GM23338 (cell line): ENCODE results near the gene RNF2. TPM values are rescaled to one million over a fixed set of nuclear protein-coding genes. Genes with fewer than 3 reads are reported as not detected.

ENCODE experiments used
- ATAC-seq: fragments of 200-7000 bp; cut with Tn5 transposase; 3 replicates; pipeline ENCODE4 v1.9.1; 2020
- DNase-seq: peaks from one replicate; pipeline ENCODE4 v3.0.0-alpha.2; 2015; ENCODE audit warnings: low spot score
- H2AFZ ChIP-seq: fragments of 200-600 bp; sonication (generic); 2 replicates; pipeline ENCODE4 v1.8.0; 2016; ENCODE audit warnings: antibody characterized with exemption, mild to moderate bottlenecking, moderate library complexity
- H3F3A ChIP-seq: fragments of 200-600 bp; sonication (generic); replicated peaks from 2 replicates; pipeline ENCODE4 v1.8.0; 2017; ENCODE audit warnings: antibody characterized with exemption, mixed run types, low read depth
- H3K27ac ChIP-seq: fragments of 200-600 bp; sonication (generic); 2 replicates; pipeline ENCODE4 v1.6.1; 2016; ENCODE audit warnings: low read depth
- H3K27me3 ChIP-seq: fragments of 200-600 bp; sonication (generic); 2 replicates; pipeline ENCODE4 v1.8.0; 2016; ENCODE audit warnings: mild to moderate bottlenecking, mixed run types, moderate library complexity; ENCODE audit not compliant: insufficient read depth
- H3K36me3 ChIP-seq: fragments of 200-600 bp; sonication (generic); 2 replicates; pipeline ENCODE4 v1.8.0; 2016; ENCODE audit warnings: mild to moderate bottlenecking; ENCODE audit not compliant: insufficient read depth
- H3K4me1 ChIP-seq: fragments of 200-600 bp; sonication (generic); 2 replicates; pipeline ENCODE4 v1.8.0; 2016; ENCODE audit warnings: mild to moderate bottlenecking, moderate library complexity; ENCODE audit not compliant: insufficient read depth
- H3K4me2 ChIP-seq: fragments of 200-600 bp; sonication (generic); 2 replicates; pipeline ENCODE4 v1.7.1; 2017; ENCODE audit warnings: mixed run types
- H3K4me3 ChIP-seq: fragments of 200-600 bp; sonication (generic); 2 replicates; pipeline ENCODE4 v1.6.1; 2016; ENCODE audit warnings: mixed run types
- H3K79me2 ChIP-seq: fragments of 200-600 bp; sonication (generic); replicated peaks from 2 replicates; pipeline ENCODE4 v1.8.0; 2017; ENCODE audit warnings: mild to moderate bottlenecking; ENCODE audit not compliant: insufficient read depth
- H3K9me2 ChIP-seq: fragments of 200-600 bp; sonication (generic); 2 replicates; pipeline ENCODE4 v1.8.0; 2017; ENCODE audit not compliant: insufficient read depth
- H4K20me1 ChIP-seq: fragments of 200-600 bp; sonication (generic); replicated peaks from 2 replicates; pipeline ENCODE4 v1.8.0; 2017; ENCODE audit warnings: mild to moderate bottlenecking; ENCODE audit not compliant: insufficient read depth
- H3K27ac Mint-ChIP-seq: 2 replicates; pipeline ENCODE4 v1.8.0; 2020; ENCODE audit warnings: inconsistent platforms, mild to moderate bottlenecking, moderate library complexity, mixed read lengths
- H3K27me3 Mint-ChIP-seq: 3 replicates; pipeline ENCODE4 v1.8.0; 2022; ENCODE audit warnings: low read depth, mild to moderate bottlenecking, moderate library complexity, mixed read lengths, inconsistent platforms; ENCODE audit not compliant: insufficient read depth, poor library complexity
- H3K36me3 Mint-ChIP-seq: 3 replicates; pipeline ENCODE4 v1.8.0; 2021; ENCODE audit warnings: low read depth, mild to moderate bottlenecking, inconsistent platforms, moderate library complexity, mixed read lengths
- H3K4me1 Mint-ChIP-seq: 3 replicates; pipeline ENCODE4 v1.8.0; 2020; ENCODE audit warnings: mild to moderate bottlenecking, inconsistent platforms, mixed read lengths
- H3K4me3 Mint-ChIP-seq: 3 replicates; pipeline ENCODE4 v1.8.0; 2021; ENCODE audit warnings: moderate library complexity, mild to moderate bottlenecking, inconsistent platforms, mixed read lengths
- H3K9me3 Mint-ChIP-seq: 3 replicates; pipeline ENCODE4 v1.8.0; 2020; ENCODE audit warnings: moderate library complexity, mild to moderate bottlenecking, inconsistent platforms, mixed read lengths
- CREB1 ChIP-seq: fragments of 250-450 bp; sonication (Bioruptor Pico); IDR thresholded peaks from 2 replicates; pipeline ENCODE4 v1.5.0; 2020; ENCODE audit warnings: low read depth, mild to moderate bottlenecking, moderate library complexity
- EZH2 ChIP-seq: fragments of 200-600 bp; sonication (generic); IDR thresholded peaks from one replicate; pipeline ENCODE4 v1.8.0; 2017; ENCODE audit warnings: antibody characterized with exemption, mild to moderate bottlenecking, low read depth; ENCODE audit not compliant: unreplicated experiment
- JUNB ChIP-seq: IDR thresholded peaks from one replicate; pipeline ENCODE4 v1.6.1; 2016; ENCODE audit warnings: antibody characterized with exemption; ENCODE audit not compliant: unreplicated experiment
- NANOG ChIP-seq: IDR thresholded peaks from 2 replicates; pipeline ENCODE4 v1.6.1; 2016; ENCODE audit warnings: antibody characterized with exemption, borderline replicate concordance
- POLR2AphosphoS5 ChIP-seq: IDR thresholded peaks from 2 replicates; pipeline ENCODE4 v1.6.1; 2016; ENCODE audit warnings: antibody characterized with exemption, low read depth
- STAT1 ChIP-seq: IDR thresholded peaks from one replicate; pipeline ENCODE4 v1.6.1; 2016; ENCODE audit warnings: antibody characterized with exemption; ENCODE audit not compliant: unreplicated experiment
- ZNF114 ChIP-seq: fragments of 250-450 bp; sonication (Bioruptor Pico); IDR thresholded peaks from 2 replicates; pipeline ENCODE4 v1.5.0; 2020; ENCODE audit warnings: mild to moderate bottlenecking, moderate library complexity
- polyA plus RNA-seq: library from polyadenylated mRNA; unstranded; fragments of >200 nt; fragmentation: Nextera tagmentation; extraction: Ambion mirVana; gene quantifications from 2 replicates; pipeline ENCODE4 v1.2.1, GENCODE V29; 2016
- total RNA-seq: library from RNA; depleted of rRNA; stranded (reverse); fragments of >200 nt; shearing (Covaris generic); gene quantifications from 2 replicates; pipeline ENCODE4 v1.2.3, GENCODE V29; 2014
- TF ChIP-seq, protein P1 (sequence below): IDR thresholded peaks from one replicate; pipeline ENCODE4 v1.6.1; 2018; ENCODE audit warnings: antibody characterized with exemption; ENCODE audit not compliant: unreplicated experiment
- TF ChIP-seq, protein P2 (sequence below): fragments of 250-450 bp; sonication (Bioruptor Pico); IDR thresholded peaks from 2 replicates; pipeline ENCODE4 v1.5.0; 2020; ENCODE audit warnings: mild to moderate bottlenecking, moderate library complexity
- TF ChIP-seq, protein P3 (sequence below), 2 experiments: fragments of 200-600 bp in 1 of 2; sonication (generic) in 1 of 2; conservative IDR thresholded peaks; 2 replicates each; pipeline versions ENCODE4 v1.5.1 to v1.6.1; 2016 to 2017; ENCODE audit warnings: antibody characterized with exemption in 2 of 2, low read depth in 2 of 2, mild to moderate bottlenecking in 2 of 2, moderate library complexity in 1 of 2

Gene RNF2
- total and polyA plus RNA-seq, 2 experiments from 2014 or later, result 33.3 to 51.4 TPM

DNA sequence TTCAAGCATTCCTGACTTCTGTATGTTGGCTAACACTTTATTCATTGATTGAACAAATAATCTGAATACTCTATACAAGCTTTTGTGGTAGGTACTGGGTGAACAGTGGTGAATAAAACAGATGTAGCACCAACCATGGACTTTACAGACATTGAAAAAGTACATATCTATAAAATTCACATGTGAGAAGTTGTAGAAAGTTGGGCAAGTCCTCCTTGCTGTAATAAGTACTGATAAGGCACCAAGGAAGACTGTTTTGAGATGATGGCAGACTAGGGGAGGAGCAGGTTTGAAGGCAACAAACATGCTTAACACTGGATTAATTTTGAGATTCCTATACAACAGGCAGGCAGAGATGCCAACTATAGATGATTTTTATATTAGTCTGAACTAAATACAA lies 42.4 kb downstream of the RNF2 start (continued):
- TF ChIP-seq, protein P1, sequence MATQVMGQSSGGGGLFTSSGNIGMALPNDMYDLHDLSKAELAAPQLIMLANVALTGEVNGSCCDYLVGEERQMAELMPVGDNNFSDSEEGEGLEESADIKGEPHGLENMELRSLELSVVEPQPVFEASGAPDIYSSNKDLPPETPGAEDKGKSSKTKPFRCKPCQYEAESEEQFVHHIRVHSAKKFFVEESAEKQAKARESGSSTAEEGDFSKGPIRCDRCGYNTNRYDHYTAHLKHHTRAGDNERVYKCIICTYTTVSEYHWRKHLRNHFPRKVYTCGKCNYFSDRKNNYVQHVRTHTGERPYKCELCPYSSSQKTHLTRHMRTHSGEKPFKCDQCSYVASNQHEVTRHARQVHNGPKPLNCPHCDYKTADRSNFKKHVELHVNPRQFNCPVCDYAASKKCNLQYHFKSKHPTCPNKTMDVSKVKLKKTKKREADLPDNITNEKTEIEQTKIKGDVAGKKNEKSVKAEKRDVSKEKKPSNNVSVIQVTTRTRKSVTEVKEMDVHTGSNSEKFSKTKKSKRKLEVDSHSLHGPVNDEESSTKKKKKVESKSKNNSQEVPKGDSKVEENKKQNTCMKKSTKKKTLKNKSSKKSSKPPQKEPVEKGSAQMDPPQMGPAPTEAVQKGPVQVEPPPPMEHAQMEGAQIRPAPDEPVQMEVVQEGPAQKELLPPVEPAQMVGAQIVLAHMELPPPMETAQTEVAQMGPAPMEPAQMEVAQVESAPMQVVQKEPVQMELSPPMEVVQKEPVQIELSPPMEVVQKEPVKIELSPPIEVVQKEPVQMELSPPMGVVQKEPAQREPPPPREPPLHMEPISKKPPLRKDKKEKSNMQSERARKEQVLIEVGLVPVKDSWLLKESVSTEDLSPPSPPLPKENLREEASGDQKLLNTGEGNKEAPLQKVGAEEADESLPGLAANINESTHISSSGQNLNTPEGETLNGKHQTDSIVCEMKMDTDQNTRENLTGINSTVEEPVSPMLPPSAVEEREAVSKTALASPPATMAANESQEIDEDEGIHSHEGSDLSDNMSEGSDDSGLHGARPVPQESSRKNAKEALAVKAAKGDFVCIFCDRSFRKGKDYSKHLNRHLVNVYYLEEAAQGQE, result no peak
- no peak for TF ChIP-seq JUNB

DNA sequence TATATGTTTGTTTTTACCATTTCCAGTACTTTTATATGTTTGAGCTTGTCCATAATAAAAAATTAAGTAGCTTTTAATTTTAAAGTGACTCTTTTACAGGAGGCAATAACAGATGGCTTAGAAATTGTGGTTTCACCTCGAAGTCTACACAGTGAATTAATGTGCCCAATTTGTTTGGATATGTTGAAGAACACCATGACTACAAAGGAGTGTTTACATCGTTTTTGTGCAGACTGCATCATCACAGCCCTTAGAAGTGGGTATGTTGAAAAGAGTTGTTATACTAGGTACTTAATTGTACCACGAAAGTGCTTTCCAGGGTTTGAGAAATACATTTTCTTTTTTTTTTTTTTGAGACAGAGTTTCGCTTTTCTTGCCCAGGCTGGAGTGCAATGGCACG lies 46.1 kb downstream of the RNF2 start:
- Histone ChIP-seq H3K36me3 (peaks cover 13% of the 10 kb centered on the region), H2AFZ (no peak overlapping the region), H4K20me1 (0 out of 2 replicates have a peak, but pooled peaks cover 3% of the 10 kb centered on the region), H3K79me2 (peaks cover 34% of the 10 kb centered on the region), H3K27ac (no peak overlapping the region), H3F3A (no peaks in the 10 kb centered on the region), H3K4me1 (peaks cover 7% of the 10 kb centered on the region), H3K9me2 (no peaks in the 10 kb centered on the region), H3K4me2 (no peak overlapping the region), H3K4me3 (no peak overlapping the region), H3K27me3 (no peaks in the 10 kb centered on the region)
- DNase-seq, result no peak
- Mint-ChIP-seq H3K4me3 (no peak overlapping the region), H3K9me3 (no peaks in the 10 kb centered on the region), H3K27ac (no peak overlapping the region), H3K4me1 (peaks cover 5% of the 10 kb centered on the region; the same call in 2 of the 3 replicates), H3K27me3 (peaks cover 7% of the 10 kb centered on the region), H3K36me3 (peaks cover 61% of the 10 kb centered on the region)
- no peak for ATAC-seq
- TF ChIP-seq, protein P1, result no peak
- TF ChIP-seq, protein P2, sequence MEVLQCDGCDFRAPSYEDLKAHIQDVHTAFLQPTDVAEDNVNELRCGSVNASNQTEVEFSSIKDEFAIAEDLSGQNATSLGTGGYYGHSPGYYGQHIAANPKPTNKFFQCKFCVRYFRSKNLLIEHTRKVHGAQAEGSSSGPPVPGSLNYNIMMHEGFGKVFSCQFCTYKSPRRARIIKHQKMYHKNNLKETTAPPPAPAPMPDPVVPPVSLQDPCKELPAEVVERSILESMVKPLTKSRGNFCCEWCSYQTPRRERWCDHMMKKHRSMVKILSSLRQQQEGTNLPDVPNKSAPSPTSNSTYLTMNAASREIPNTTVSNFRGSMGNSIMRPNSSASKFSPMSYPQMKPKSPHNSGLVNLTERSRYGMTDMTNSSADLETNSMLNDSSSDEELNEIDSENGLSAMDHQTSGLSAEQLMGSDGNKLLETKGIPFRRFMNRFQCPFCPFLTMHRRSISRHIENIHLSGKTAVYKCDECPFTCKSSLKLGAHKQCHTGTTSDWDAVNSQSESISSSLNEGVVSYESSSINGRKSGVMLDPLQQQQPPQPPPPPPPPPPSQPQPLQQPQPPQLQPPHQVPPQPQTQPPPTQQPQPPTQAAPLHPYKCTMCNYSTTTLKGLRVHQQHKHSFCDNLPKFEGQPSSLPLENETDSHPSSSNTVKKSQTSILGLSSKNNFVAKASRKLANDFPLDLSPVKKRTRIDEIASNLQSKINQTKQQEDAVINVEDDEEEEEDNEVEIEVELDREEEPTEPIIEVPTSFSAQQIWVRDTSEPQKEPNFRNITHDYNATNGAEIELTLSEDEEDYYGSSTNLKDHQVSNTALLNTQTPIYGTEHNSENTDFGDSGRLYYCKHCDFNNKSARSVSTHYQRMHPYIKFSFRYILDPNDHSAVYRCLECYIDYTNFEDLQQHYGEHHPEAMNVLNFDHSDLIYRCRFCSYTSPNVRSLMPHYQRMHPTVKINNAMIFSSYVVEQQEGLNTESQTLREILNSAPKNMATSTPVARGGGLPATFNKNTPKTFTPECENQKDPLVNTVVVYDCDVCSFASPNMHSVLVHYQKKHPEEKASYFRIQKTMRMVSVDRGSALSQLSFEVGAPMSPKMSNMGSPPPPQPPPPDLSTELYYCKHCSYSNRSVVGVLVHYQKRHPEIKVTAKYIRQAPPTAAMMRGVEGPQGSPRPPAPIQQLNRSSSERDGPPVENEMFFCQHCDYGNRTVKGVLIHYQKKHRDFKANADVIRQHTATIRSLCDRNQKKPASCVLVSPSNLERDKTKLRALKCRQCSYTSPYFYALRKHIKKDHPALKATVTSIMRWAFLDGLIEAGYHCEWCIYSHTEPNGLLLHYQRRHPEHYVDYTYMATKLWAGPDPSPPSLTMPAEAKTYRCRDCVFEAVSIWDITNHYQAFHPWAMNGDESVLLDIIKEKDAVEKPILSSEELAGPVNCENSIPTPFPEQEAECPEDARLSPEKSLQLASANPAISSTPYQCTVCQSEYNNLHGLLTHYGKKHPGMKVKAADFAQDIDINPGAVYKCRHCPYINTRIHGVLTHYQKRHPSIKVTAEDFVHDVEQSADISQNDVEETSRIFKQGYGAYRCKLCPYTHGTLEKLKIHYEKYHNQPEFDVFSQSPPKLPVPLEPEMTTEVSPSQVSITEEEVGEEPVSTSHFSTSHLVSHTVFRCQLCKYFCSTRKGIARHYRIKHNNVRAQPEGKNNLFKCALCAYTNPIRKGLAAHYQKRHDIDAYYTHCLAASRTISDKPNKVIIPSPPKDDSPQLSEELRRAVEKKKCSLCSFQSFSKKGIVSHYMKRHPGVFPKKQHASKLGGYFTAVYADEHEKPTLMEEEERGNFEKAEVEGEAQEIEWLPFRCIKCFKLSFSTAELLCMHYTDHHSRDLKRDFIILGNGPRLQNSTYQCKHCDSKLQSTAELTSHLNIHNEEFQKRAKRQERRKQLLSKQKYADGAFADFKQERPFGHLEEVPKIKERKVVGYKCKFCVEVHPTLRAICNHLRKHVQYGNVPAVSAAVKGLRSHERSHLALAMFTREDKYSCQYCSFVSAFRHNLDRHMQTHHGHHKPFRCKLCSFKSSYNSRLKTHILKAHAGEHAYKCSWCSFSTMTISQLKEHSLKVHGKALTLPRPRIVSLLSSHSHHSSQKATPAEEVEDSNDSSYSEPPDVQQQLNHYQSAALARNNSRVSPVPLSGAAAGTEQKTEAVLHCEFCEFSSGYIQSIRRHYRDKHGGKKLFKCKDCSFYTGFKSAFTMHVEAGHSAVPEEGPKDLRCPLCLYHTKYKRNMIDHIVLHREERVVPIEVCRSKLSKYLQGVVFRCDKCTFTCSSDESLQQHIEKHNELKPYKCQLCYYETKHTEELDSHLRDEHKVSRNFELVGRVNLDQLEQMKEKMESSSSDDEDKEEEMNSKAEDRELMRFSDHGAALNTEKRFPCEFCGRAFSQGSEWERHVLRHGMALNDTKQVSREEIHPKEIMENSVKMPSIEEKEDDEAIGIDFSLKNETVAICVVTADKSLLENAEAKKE, result no peak
- TF ChIP-seq JUNB (no peak), CREB1 (CRISPR knock-in tag) (no peak), ZNF114 (CRISPR knock-in tag) (no peak), NANOG (no peak), EZH2 (no peak), STAT1 (no peak), POLR2AphosphoS5 (no peak)
- TF ChIP-seq, protein P3, sequence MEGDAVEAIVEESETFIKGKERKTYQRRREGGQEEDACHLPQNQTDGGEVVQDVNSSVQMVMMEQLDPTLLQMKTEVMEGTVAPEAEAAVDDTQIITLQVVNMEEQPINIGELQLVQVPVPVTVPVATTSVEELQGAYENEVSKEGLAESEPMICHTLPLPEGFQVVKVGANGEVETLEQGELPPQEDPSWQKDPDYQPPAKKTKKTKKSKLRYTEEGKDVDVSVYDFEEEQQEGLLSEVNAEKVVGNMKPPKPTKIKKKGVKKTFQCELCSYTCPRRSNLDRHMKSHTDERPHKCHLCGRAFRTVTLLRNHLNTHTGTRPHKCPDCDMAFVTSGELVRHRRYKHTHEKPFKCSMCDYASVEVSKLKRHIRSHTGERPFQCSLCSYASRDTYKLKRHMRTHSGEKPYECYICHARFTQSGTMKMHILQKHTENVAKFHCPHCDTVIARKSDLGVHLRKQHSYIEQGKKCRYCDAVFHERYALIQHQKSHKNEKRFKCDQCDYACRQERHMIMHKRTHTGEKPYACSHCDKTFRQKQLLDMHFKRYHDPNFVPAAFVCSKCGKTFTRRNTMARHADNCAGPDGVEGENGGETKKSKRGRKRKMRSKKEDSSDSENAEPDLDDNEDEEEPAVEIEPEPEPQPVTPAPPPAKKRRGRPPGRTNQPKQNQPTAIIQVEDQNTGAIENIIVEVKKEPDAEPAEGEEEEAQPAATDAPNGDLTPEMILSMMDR (conservative IDR thresholded peaks at IDR 0.05; ENCODE audit: low read depth in 2 of 2), result no peak
